Measurements from ENCODE around the gene CAMKMT.

- TF ChIP-seq CTCF (IDR thresholded peaks at IDR 0.05) (no peak), POLR2A (IDR thresholded peaks at IDR 0.05) (no peak)
These were observed 10.5 kb downstream of the CAMKMT start for GRCh38 chr2:44372246-44372645.
